ENCODE results near the gene SYT9. TPM values are rescaled to one million over a fixed set of nuclear protein-coding genes. Genes with fewer than 3 reads are reported as not detected.
A peak's percentile ranks its signal among the peaks of the same experiment; 100 is the strongest.

Gene SYT9
- total RNA-seq, 1 donor from 2014 or later = 1.6 TPM

- Mint-ChIP-seq H3K27me3 (no peaks in the 10 kb centered on the region), H3K27ac (no peak overlapping the region), H3K9me3 (no peaks in the 10 kb centered on the region)
These were observed 51.4 kb downstream of the SYT9 start for GRCh38 chr11:7303146-7303545.

GRCh38 chr11:7306900-7307299 lies 55.2 kb downstream of the SYT9 start:
- no peak overlapping the region for H3K27ac Mint-ChIP-seq

More at GRCh38 chr11:7303146-7303545, 51.4 kb downstream of the SYT9 start:
- TF ChIP-seq CTCF (conservative IDR thresholded peaks at IDR 0.05) = no peak
- Mint-ChIP-seq H3K4me1 (ENCODE audit: unreplicated experiment) (no peaks in the 10 kb centered on the region), H3K4me3 (no peak overlapping the region), H3K36me3 (no peaks in the 10 kb centered on the region)
- no peak for DNase-seq (ENCODE audit: extremely low spot score, unreplicated experiment)

GRCh38 chr11:7307836-7308235 lies 56.1 kb downstream of the SYT9 start:
- no peak for TF ChIP-seq CTCF (conservative IDR thresholded peaks at IDR 0.05)
- no peak overlapping the region for H3K27ac Mint-ChIP-seq
- H3K4me1 Mint-ChIP-seq (ENCODE audit: unreplicated experiment) = no peaks in the 10 kb centered on the region
- H3K36me3 Mint-ChIP-seq = no peaks in the 10 kb centered on the region
- H3K27me3 Mint-ChIP-seq = no peaks in the 10 kb centered on the region
- DNase-seq (ENCODE audit: extremely low spot score, unreplicated experiment) = no peak
- H3K9me3 Mint-ChIP-seq = no peaks in the 10 kb centered on the region
- no peak overlapping the region for H3K4me3 Mint-ChIP-seq

More at GRCh38 chr11:7306900-7307299, 55.2 kb downstream of the SYT9 start:
- no peaks in the 10 kb centered on the region for H3K4me1 Mint-ChIP-seq (ENCODE audit: unreplicated experiment)
- no peak for TF ChIP-seq CTCF (conservative IDR thresholded peaks at IDR 0.05)
- no peak for DNase-seq (ENCODE audit: extremely low spot score, unreplicated experiment)
- H3K36me3 Mint-ChIP-seq = no peaks in the 10 kb centered on the region
- H3K27me3 Mint-ChIP-seq = no peaks in the 10 kb centered on the region
- no peaks in the 10 kb centered on the region for H3K9me3 Mint-ChIP-seq
- no peak overlapping the region for H3K4me3 Mint-ChIP-seq

- no peaks in the 10 kb centered on the region for H3K4me1 Mint-ChIP-seq (ENCODE audit: unreplicated experiment)
- H3K27me3 Mint-ChIP-seq = no peaks in the 10 kb centered on the region
- no peaks in the 10 kb centered on the region for H3K36me3 Mint-ChIP-seq
- H3K9me3 Mint-ChIP-seq = no peaks in the 10 kb centered on the region
- H3K27ac Mint-ChIP-seq = peak overlapping the region; percentile 17
- no peak for DNase-seq (ENCODE audit: extremely low spot score, unreplicated experiment)
- no peak overlapping the region for H3K4me3 Mint-ChIP-seq
- no peak for TF ChIP-seq CTCF (conservative IDR thresholded peaks at IDR 0.05)
These were observed 60.2 kb downstream of the SYT9 start for GRCh38 chr11:7311903-7312302.

- Mint-ChIP-seq H3K27ac (no peak overlapping the region), H3K4me1 (ENCODE audit: unreplicated experiment) (no peaks in the 10 kb centered on the region), H3K9me3 (no peaks in the 10 kb centered on the region), H3K4me3 (no peak overlapping the region), H3K27me3 (no peaks in the 10 kb centered on the region), H3K36me3 (no peaks in the 10 kb centered on the region)
- TF ChIP-seq CTCF (conservative IDR thresholded peaks at IDR 0.05) = no peak
- DNase-seq (ENCODE audit: extremely low spot score, unreplicated experiment) = no peak
These were observed 63.3 kb downstream of the SYT9 start for GRCh38 chr11:7314811-7315604.

All from type B pancreatic cell (in vitro differentiated cells).